K562 (cell line): ENCODE measurements around the gene CEP162. TPM values are rescaled to one million over a fixed set of nuclear protein-coding genes. Genes with fewer than 3 reads are reported as not detected.

Experiments
- polyA plus RNA-seq, 8 experiments: library from polyadenylated mRNA; depleted of rRNA in 4 of 8; stranded (reverse) in 5 of 8; unstranded in 3 of 8; fragments of >200 nt; fragmentation: Nextera tagmentation in 2 of 8; fragmentation: Illumina TruSeq in 1 of 8; extraction: Ambion mirVana in 2 of 8; extraction: Trizol in 1 of 8; gene quantifications; 2 replicates each; pipeline versions ENCODE4 v1.2.1 to v1.2.3, GENCODE V29; 2011 to 2014; ENCODE audit warnings: inconsistent platforms in 1 of 8, missing spikeins in 1 of 8
- total RNA-seq, 7 experiments: library from RNA; depleted of rRNA in 6 of 7; stranded (reverse); fragments of >200 nt in 6 of 7; fragmentation: Illumina TruSeq in 2 of 7; extraction: Trizol in 2 of 7; gene quantifications; 2 replicates each; pipeline versions ENCODE4 v1.2.1 to v1.2.3, GENCODE V29; 2011 to 2021; ENCODE audit warnings: low replicate concordance in 1 of 7

CEP162 gene
- total and polyA plus RNA-seq, 9 of the 15 experiments (the other 6 are each of a cell fraction or from before 2014, with no cell fraction given) = 3.9 to 8.6 (median 6.7) TPM

Other genes with a start within 250 kb of the CEP162 start
- 7.8 and 8.6 TPM in 2 replicates for gene MRAP2, start 193.9 kb downstream of the CEP162 start, total RNA-seq (2014; rRNA removed)
- 12.0 and 15.3 TPM in 2 replicates for gene MRAP2, start 193.9 kb downstream of the CEP162 start, total RNA-seq (2014; rRNA removed; fragmentation: Illumina TruSeq; extraction: Trizol)
- 11.8 and 12.6 TPM in 2 replicates for gene MRAP2, start 193.9 kb downstream of the CEP162 start, total RNA-seq (2015; rRNA removed; fragmentation: Illumina TruSeq; extraction: Trizol)
- gene MRAP2, start 193.9 kb downstream of the CEP162 start, total RNA-seq (2021) = 7.4 and 8.7 TPM in 2 replicates
- gene MRAP2, start 193.9 kb downstream of the CEP162 start, polyA plus RNA-seq (2011; rRNA removed) = 30.7 and 38.9 TPM in 2 replicates
- gene MRAP2, start 193.9 kb downstream of the CEP162 start, polyA plus RNA-seq (2014; fragmentation: Illumina TruSeq; extraction: Trizol) = 10.9 and 12.1 TPM in 2 replicates
- gene MRAP2, start 193.9 kb downstream of the CEP162 start, polyA plus RNA-seq (2014; fragmentation: Nextera tagmentation; extraction: Ambion mirVana) = 1 to 10 TPM; 5.9 to 6.8 TPM
- gene MRAP2, start 193.9 kb downstream of the CEP162 start, polyA plus RNA-seq (2014; rRNA removed) = 8.0 and 9.3 TPM in 2 replicates